WI38 (cell line): ENCODE results near the gene XKR7.

Experiments
- H3K4me3 ChIP-seq: 2 replicates; pipeline ENCODE4 v1.5.1; 2011; ENCODE audit warnings: low read depth, mild to moderate bottlenecking, control low read depth, low read length
- CTCF ChIP-seq: IDR thresholded peaks from 2 replicates; pipeline ENCODE4 v1.5.1; 2012; ENCODE audit warnings: low read depth, mild to moderate bottlenecking, control low read depth, low read length

XKR7 gene

GRCh38 chr20:31954500-31954899, 13.5 kb upstream of the XKR7 start:
- TF ChIP-seq CTCF = no peak
- H3K4me3 ChIP-seq = no peak overlapping the region

- no peak overlapping the region for H3K4me3 ChIP-seq
- no peak for TF ChIP-seq CTCF
Measured at GRCh38 chr20:31956556-31957526, 11.1 kb upstream of the XKR7 start.

- no peak for TF ChIP-seq CTCF
- H3K4me3 ChIP-seq = no peak overlapping the region
Measured at GRCh38 chr20:31962761-31963160, 5.2 kb upstream of the XKR7 start.

GRCh38 chr20:31963889-31964288, 4.1 kb upstream of the XKR7 start:
- no peak for TF ChIP-seq CTCF
- no peak overlapping the region for H3K4me3 ChIP-seq

- TF ChIP-seq CTCF = no peak
- no peak overlapping the region for H3K4me3 ChIP-seq
Measured at GRCh38 chr20:31966991-31967655, 828 bp upstream of the XKR7 start.

- TF ChIP-seq CTCF = no peak
- no peak overlapping the region for H3K4me3 ChIP-seq
Measured at GRCh38 chr20:31968291-31969126, 558 bp downstream of the XKR7 start.
